WTC11 (cell line): ENCODE results near the gene ELFN1. TPM values are rescaled to one million over a fixed set of nuclear protein-coding genes. Genes with fewer than 3 reads are reported as not detected.

Experiments
- ATAC-seq: fragments of 200-7000 bp; cut with Tn5 transposase; 2 replicates; pipeline ENCODE4 v1.10.0; 2021; ENCODE audit warnings: mild to moderate bottlenecking, moderate library complexity
- CTCF ChIA-PET: fragments of 300-600 bp; sonication (Branson Sonifier 250); formaldehyde crosslinking; loops from one replicate; lab custom pipeline; 2021; ENCODE audit warnings: antibody characterized with exemption; lab: Charles Lee
- POLR2A ChIA-PET: fragments of 350-600 bp; sonication (Branson Sonifier 250); formaldehyde crosslinking; loops from one replicate; lab custom pipeline; 2021; ENCODE audit warnings: antibody characterized with exemption; lab: Charles Lee
- DNase-seq: peaks from one replicate; pipeline ENCODE4 v3.0.0; 2021; ENCODE audit warnings: low spot score
- H3K27ac Mint-ChIP-seq: 2 replicates; pipeline ENCODE4 v1.8.0; 2021; ENCODE audit warnings: mixed read lengths
- H3K27me3 Mint-ChIP-seq: 2 replicates; pipeline ENCODE4 v1.8.0; 2021; ENCODE audit warnings: low read depth, mild to moderate bottlenecking, moderate library complexity, mixed read lengths
- H3K36me3 Mint-ChIP-seq: 2 replicates; pipeline ENCODE4 v1.8.0; 2021; ENCODE audit warnings: mixed read lengths
- H3K4me1 Mint-ChIP-seq: 2 replicates; pipeline ENCODE4 v1.8.0; 2022; ENCODE audit warnings: mixed read lengths
- H3K4me3 Mint-ChIP-seq: 2 replicates; pipeline ENCODE4 v1.8.0; 2021; ENCODE audit warnings: mild to moderate bottlenecking, moderate library complexity, mixed read lengths
- H3K9me3 Mint-ChIP-seq: 2 replicates; pipeline ENCODE4 v1.8.0; 2021; ENCODE audit warnings: mixed read lengths
- ELF4 ChIP-seq: sonication (generic); formaldehyde crosslinking; IDR thresholded peaks from 2 replicates; pipeline ENCODE4 v1.8.1; 2022; ENCODE audit warnings: low read depth, mild to moderate bottlenecking, moderate library complexity, missing genetic modification reagents
- ETV6 ChIP-seq: sonication (generic); formaldehyde crosslinking; IDR thresholded peaks from 2 replicates; pipeline ENCODE4 v1.8.1; 2022; ENCODE audit warnings: mild to moderate bottlenecking, missing genetic modification reagents
- FOXJ3 ChIP-seq: sonication (generic); formaldehyde crosslinking; IDR thresholded peaks from 2 replicates; pipeline ENCODE4 v1.9.0; 2021; ENCODE audit warnings: missing genetic modification reagents, mild to moderate bottlenecking, borderline replicate concordance
- FOXK1 ChIP-seq: sonication (generic); formaldehyde crosslinking; IDR thresholded peaks from 2 replicates; pipeline ENCODE4 v1.8.0; 2022; ENCODE audit warnings: mild to moderate bottlenecking, moderate library complexity, missing genetic modification reagents
- SP1 ChIP-seq: sonication (generic); formaldehyde crosslinking; conservative IDR thresholded peaks from 2 replicates; pipeline ENCODE4 v1.8.1; 2022; ENCODE audit warnings: missing genetic modification reagents
- TCF7 ChIP-seq: sonication (generic); formaldehyde crosslinking; IDR thresholded peaks from 2 replicates; pipeline ENCODE4 v1.8.0; 2022; ENCODE audit warnings: mild to moderate bottlenecking, low read depth, missing genetic modification reagents, moderate library complexity
- TEAD4 ChIP-seq: sonication (generic); formaldehyde crosslinking; IDR thresholded peaks from 2 replicates; pipeline ENCODE4 v1.8.0; 2022; ENCODE audit warnings: mild to moderate bottlenecking, missing genetic modification reagents
- ZNF416 ChIP-seq: fragments of 250-450 bp; sonication (Bioruptor Pico); IDR thresholded peaks from 2 replicates; pipeline ENCODE4 v1.9.0; 2021; ENCODE audit warnings: mild to moderate bottlenecking, inconsistent platforms
- ZNF423 ChIP-seq: fragments of 250-450 bp; sonication (Bioruptor Pico); IDR thresholded peaks from 2 replicates; pipeline ENCODE4 v2.1.2; 2022; ENCODE audit warnings: mild to moderate bottlenecking, moderate library complexity
- total RNA-seq: library from RNA; stranded (reverse); gene quantifications from 3 replicates; pipeline ENCODE4 v1.2.3, GENCODE V29; 2021
- TF ChIP-seq, protein P1 (sequence below): sonication (generic); formaldehyde crosslinking; IDR thresholded peaks from 2 replicates; pipeline ENCODE4 v1.8.0; 2023; ENCODE audit warnings: mild to moderate bottlenecking, missing genetic modification reagents
- TF ChIP-seq, protein P2 (sequence below): sonication (generic); formaldehyde crosslinking; IDR thresholded peaks from 2 replicates; pipeline ENCODE4 v1.8.1; 2022; ENCODE audit warnings: mild to moderate bottlenecking, moderate library complexity, missing genetic modification reagents
- TF ChIP-seq, protein P3 (sequence below): sonication (generic); formaldehyde crosslinking; IDR thresholded peaks from 2 replicates; pipeline ENCODE4 v1.8.1; 2023; ENCODE audit warnings: mild to moderate bottlenecking, missing genetic modification reagents, moderate library complexity
- TF ChIP-seq, protein P4 (sequence below): sonication (generic); formaldehyde crosslinking; IDR thresholded peaks from 2 replicates; pipeline ENCODE4 v1.8.0; 2022; ENCODE audit warnings: mild to moderate bottlenecking, missing genetic modification reagents
- TF ChIP-seq, protein P5 (sequence below): sonication (generic); formaldehyde crosslinking; IDR thresholded peaks from 2 replicates; pipeline ENCODE4 v1.8.1; 2022; ENCODE audit warnings: low read depth, missing genetic modification reagents, borderline replicate concordance
- TF ChIP-seq, protein P6 (sequence below): fragments of 250-450 bp; sonication (Bioruptor Pico); conservative IDR thresholded peaks from 2 replicates; pipeline ENCODE4 v1.9.0; 2021; ENCODE audit warnings: mild to moderate bottlenecking
- TF ChIP-seq, protein P7 (sequence below): sonication (generic); formaldehyde crosslinking; IDR thresholded peaks from 2 replicates; pipeline ENCODE4 v1.8.1; 2022; ENCODE audit warnings: missing genetic modification reagents, borderline replicate concordance
- TF ChIP-seq, protein P8 (sequence below): sonication (generic); formaldehyde crosslinking; conservative IDR thresholded peaks from 2 replicates; pipeline ENCODE4 v1.8.1; 2022; ENCODE audit warnings: mild to moderate bottlenecking, missing genetic modification reagents

Gene ELFN1
- total RNA-seq, 1 experiment from 2014 or later = 4.6 TPM

DNA sequence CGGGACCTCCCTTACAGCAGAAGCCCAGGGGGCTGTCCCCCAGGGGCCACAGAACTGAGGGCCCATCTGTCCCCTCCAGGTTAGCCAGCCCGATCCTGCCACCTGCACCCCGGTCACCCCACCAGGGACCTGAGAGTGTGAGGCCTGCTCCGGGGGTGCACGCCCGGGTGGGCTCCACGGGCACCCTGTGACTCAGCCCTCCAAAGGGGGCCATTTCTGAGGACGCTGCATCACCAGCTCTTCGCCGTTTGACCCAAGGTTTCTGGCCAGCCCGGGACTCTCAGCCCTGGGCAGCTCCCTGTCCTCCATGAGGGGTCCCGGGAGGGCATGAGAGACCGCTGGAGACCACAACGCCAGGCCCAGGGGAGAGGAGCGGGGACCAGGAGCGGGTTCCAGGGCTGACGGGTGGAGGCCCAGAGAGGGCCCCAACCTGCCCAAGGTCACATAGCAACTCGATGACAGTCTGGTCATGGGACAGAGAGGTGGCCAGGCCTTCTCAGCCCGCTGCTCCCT, 79.3 kb downstream of the ELFN1 start (continued):
- TF ChIP-seq, protein P1, sequence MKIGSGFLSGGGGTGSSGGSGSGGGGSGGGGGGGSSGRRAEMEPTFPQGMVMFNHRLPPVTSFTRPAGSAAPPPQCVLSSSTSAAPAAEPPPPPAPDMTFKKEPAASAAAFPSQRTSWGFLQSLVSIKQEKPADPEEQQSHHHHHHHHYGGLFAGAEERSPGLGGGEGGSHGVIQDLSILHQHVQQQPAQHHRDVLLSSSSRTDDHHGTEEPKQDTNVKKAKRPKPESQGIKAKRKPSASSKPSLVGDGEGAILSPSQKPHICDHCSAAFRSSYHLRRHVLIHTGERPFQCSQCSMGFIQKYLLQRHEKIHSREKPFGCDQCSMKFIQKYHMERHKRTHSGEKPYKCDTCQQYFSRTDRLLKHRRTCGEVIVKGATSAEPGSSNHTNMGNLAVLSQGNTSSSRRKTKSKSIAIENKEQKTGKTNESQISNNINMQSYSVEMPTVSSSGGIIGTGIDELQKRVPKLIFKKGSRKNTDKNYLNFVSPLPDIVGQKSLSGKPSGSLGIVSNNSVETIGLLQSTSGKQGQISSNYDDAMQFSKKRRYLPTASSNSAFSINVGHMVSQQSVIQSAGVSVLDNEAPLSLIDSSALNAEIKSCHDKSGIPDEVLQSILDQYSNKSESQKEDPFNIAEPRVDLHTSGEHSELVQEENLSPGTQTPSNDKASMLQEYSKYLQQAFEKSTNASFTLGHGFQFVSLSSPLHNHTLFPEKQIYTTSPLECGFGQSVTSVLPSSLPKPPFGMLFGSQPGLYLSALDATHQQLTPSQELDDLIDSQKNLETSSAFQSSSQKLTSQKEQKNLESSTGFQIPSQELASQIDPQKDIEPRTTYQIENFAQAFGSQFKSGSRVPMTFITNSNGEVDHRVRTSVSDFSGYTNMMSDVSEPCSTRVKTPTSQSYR (CRISPR knock-in tag) = no peak
- TF ChIP-seq TCF7 (CRISPR knock-in tag) (no peak), ZNF423 (CRISPR knock-in tag) (no peak)
- TF ChIP-seq, protein P2, sequence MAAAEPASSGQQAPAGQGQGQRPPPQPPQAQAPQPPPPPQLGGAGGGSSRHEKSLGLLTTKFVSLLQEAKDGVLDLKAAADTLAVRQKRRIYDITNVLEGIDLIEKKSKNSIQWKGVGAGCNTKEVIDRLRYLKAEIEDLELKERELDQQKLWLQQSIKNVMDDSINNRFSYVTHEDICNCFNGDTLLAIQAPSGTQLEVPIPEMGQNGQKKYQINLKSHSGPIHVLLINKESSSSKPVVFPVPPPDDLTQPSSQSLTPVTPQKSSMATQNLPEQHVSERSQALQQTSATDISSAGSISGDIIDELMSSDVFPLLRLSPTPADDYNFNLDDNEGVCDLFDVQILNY = no peak
- TF ChIP-seq, protein P3, sequence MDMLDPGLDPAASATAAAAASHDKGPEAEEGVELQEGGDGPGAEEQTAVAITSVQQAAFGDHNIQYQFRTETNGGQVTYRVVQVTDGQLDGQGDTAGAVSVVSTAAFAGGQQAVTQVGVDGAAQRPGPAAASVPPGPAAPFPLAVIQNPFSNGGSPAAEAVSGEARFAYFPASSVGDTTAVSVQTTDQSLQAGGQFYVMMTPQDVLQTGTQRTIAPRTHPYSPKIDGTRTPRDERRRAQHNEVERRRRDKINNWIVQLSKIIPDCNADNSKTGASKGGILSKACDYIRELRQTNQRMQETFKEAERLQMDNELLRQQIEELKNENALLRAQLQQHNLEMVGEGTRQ (CRISPR knock-in tag) = no peak
- TF ChIP-seq, all 79 proteins: peak for 0

DNA sequence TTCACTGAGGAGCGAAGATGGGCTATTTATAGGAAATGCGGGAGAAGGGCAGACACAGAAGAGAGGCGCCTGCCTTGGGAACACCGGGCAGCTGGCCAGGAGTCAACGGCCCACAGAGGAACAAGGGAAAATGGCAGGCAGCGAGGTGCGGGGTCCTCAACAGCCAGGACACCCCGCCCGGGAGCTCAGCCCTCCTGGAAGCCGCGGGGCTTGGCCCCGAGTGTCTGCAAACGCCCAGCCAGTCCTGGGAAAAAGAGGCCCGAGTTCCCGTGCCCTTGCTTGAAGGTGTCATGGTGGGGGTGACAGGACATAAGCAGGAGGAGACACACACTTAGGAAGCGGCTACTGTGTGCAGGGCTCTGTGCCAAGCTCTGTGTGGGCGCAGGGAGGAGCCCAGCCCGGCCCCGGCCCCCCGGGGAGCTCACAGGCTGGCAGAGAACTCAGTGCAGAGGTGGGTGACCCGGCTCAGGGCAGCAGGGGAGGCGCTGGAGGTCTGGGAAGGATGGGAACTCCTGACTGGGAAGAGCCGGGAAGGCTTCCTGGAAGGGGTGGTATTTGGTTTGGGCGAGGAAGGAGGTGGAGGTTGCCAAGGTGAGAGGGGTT, 79.9 kb downstream of the ELFN1 start:
- Mint-ChIP-seq H3K4me3 (no peak overlapping the region), H3K4me1 (peaks cover 3% of the 10 kb centered on the region; the same call in 1 of the 2 replicates), H3K27ac (no peak overlapping the region), H3K36me3 (no peaks in the 10 kb centered on the region), H3K27me3 (peaks cover 8% of the 10 kb centered on the region; the same call in 1 of the 2 replicates), H3K9me3 (no peaks in the 10 kb centered on the region)
- TF ChIP-seq, protein P4, sequence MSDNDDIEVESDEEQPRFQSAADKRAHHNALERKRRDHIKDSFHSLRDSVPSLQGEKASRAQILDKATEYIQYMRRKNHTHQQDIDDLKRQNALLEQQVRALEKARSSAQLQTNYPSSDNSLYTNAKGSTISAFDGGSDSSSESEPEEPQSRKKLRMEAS (CRISPR knock-in tag) = no peak
- TF ChIP-seq, protein P2 = no peak
- no peak for TF ChIP-seq ELF4 (CRISPR knock-in tag)
- no peak for TF ChIP-seq TEAD4 (CRISPR knock-in tag)
- no peak for TF ChIP-seq FOXK1 (CRISPR knock-in tag)
- ATAC-seq = no peak
- DNase-seq = no peak
- POLR2A ChIA-PET = no interaction called here
- CTCF ChIA-PET = interaction anchor here (1.0 to 1.2 kb wide), 3 partner anchors 9 to 85 kb away, joined by 3 to 4 read pairs (median 3); no protein-coding TSS in a partner anchor

DNA sequence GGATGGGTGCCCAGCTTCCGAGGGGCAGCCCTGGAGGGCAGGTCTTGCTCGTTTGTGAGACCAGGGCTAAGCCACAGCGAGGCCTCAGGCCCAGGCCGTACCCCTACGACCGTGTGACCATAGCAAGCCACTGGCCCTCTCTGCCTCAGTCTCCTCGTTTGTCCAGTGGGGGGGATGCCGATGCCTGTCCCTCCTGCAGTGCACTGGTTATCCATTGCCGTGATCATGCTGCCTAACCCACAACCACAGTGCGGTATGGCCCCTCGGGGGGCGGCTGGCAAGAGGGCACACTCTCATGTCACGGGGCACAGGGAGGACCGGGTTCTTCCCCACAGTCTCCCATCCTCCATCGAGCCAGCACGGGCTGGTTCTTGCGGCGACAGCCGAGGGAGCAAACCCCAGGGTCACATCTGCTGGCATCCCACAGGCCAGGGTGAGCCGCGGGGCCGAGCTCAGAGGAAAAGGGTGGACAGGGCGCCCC, 80.5 kb downstream of the ELFN1 start:
- ATAC-seq (no peak), DNase-seq (no peak)
- H3K27me3 Mint-ChIP-seq = peaks cover 14% of the 10 kb centered on the region
- peaks cover 7% of the 10 kb centered on the region for H3K4me1 Mint-ChIP-seq
- no peak overlapping the region for H3K4me3 Mint-ChIP-seq
- no peaks in the 10 kb centered on the region for H3K36me3 Mint-ChIP-seq
- CTCF ChIA-PET = interaction anchor here (1.0 to 1.2 kb wide), 3 partner anchors 8 to 86 kb away, joined by 3 to 4 read pairs (median 3); no protein-coding TSS in a partner anchor
- no peak overlapping the region for H3K27ac Mint-ChIP-seq
- POLR2A ChIA-PET = no interaction called here
- no peaks in the 10 kb centered on the region for H3K9me3 Mint-ChIP-seq
- TF ChIP-seq ZNF416 (CRISPR knock-in tag) (no peak), SP1 (CRISPR knock-in tag) (no peak), ETV6 (CRISPR knock-in tag) (no peak), FOXJ3 (CRISPR knock-in tag) (no peak)
- TF ChIP-seq, protein P5, sequence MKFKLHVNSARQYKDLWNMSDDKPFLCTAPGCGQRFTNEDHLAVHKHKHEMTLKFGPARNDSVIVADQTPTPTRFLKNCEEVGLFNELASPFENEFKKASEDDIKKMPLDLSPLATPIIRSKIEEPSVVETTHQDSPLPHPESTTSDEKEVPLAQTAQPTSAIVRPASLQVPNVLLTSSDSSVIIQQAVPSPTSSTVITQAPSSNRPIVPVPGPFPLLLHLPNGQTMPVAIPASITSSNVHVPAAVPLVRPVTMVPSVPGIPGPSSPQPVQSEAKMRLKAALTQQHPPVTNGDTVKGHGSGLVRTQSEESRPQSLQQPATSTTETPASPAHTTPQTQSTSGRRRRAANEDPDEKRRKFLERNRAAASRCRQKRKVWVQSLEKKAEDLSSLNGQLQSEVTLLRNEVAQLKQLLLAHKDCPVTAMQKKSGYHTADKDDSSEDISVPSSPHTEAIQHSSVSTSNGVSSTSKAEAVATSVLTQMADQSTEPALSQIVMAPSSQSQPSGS (CRISPR knock-in tag) = no peak
- TF ChIP-seq, protein P6, sequence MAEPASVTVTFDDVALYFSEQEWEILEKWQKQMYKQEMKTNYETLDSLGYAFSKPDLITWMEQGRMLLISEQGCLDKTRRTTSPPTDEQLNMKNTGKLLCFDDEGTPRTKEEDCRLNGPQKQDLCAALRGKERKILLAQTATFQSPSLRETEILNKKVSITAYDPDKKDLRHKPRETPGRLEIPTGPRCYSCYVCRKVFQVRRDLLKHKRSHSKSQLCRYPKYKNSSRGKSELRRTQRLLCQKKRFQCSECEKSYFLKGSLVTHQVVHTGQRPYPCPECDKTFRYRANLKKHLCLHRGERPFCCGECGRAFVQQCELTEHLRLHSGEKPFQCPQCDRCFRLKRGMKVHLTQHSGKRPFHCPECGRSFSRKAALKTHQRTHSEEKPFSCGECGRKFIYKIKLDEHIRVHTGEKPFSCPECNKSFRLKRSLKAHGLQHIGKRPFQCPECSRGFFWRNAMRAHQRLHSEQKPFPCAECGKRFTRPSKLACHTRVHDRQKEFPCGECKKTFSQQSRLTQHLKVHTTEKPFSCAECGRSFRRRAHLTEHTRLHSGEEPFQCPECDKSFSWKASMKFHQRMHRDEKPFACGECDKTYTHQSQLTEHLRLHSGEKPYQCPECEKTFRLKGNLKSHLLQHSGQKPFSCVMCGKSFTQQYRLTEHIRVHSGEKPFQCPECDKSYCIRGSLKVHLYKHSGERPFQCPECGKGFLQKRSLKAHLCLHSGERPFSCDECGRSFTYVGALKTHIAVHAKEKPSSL = no peak
- TF ChIP-seq, protein P4 (CRISPR knock-in tag) = no peak
- TF ChIP-seq, protein P7, sequence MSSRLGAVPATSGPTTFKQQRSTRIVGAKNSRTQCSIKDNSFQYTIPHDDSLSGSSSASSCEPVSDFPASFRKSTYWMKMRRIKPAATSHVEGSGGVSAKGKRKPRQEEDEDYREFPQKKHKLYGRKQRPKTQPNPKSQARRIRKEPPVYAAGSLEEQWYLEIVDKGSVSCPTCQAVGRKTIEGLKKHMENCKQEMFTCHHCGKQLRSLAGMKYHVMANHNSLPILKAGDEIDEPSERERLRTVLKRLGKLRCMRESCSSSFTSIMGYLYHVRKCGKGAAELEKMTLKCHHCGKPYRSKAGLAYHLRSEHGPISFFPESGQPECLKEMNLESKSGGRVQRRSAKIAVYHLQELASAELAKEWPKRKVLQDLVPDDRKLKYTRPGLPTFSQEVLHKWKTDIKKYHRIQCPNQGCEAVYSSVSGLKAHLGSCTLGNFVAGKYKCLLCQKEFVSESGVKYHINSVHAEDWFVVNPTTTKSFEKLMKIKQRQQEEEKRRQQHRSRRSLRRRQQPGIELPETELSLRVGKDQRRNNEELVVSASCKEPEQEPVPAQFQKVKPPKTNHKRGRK (CRISPR knock-in tag) = no peak
- TF ChIP-seq, protein P8, sequence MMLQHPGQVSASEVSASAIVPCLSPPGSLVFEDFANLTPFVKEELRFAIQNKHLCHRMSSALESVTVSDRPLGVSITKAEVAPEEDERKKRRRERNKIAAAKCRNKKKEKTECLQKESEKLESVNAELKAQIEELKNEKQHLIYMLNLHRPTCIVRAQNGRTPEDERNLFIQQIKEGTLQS (CRISPR knock-in tag) = no peak
